NCI-H1694 (cell line): ENCODE measurements around the gene UPK1B.
"Not testable (repeated sequence)": the region's sequence is repeated elsewhere in the genome, so short reads cannot be mapped to it uniquely, and the experiment has no call there.

Experiments
- DNase-seq: peaks from one replicate; lab custom pipeline; 2025; lab: John Stamatoyannopoulos, UW

Gene UPK1B

GRCh38 chr3:119225121-119225520 is 51.7 kb downstream of the UPK1B start:
- no peak for DNase-seq

- no peak for DNase-seq
These were observed 53.9 kb downstream of the UPK1B start for GRCh38 chr3:119227070-119227850.

- DNase-seq = no peak
These were observed 55.2 kb downstream of the UPK1B start for GRCh38 chr3:119228373-119229145.

- DNase-seq = no peak
These were observed 55.8 kb downstream of the UPK1B start for GRCh38 chr3:119229190-119229589.

GRCh38 chr3:119230071-119230470 is 56.7 kb downstream of the UPK1B start:
- DNase-seq = no peak

- DNase-seq = no peak
These were observed 57.3 kb downstream of the UPK1B start for GRCh38 chr3:119230745-119231144.

- no peak for DNase-seq
These were observed 61.2 kb downstream of the UPK1B start for GRCh38 chr3:119234610-119235009.

- DNase-seq = no peak
These were observed 61.8 kb downstream of the UPK1B start for GRCh38 chr3:119235151-119235550.

GRCh38 chr3:119236756-119237155 is 63.4 kb downstream of the UPK1B start:
- DNase-seq = no peak

GRCh38 chr3:119237299-119237698 is 63.9 kb downstream of the UPK1B start:
- DNase-seq = no peak

GRCh38 chr3:119238363-119238762 is 65.0 kb downstream of the UPK1B start:
- DNase-seq = no peak

- no peak for DNase-seq
These were observed 65.9 kb downstream of the UPK1B start for GRCh38 chr3:119239206-119239820.

- DNase-seq = no peak
These were observed 66.7 kb downstream of the UPK1B start for GRCh38 chr3:119240101-119240590.

- DNase-seq = peak; percentile 46
These were observed 67.4 kb downstream of the UPK1B start, which contains the start of gene B4GALT4 for GRCh38 chr3:119240591-119241434. B4GALT4 (minus strand) TSS chr3:119240878; CDS start chr3:119230099, 10,779 bp downstream.

GRCh38 chr3:119242387-119243057 is 69.1 kb downstream of the UPK1B start:
- not testable (repeated sequence) for DNase-seq

GRCh38 chr3:119243058-119243529 is 69.7 kb downstream of the UPK1B start:
- DNase-seq = not testable (repeated sequence)

- DNase-seq = no peak
These were observed 70.3 kb downstream of the UPK1B start for GRCh38 chr3:119243712-119244111.

- DNase-seq = no peak
These were observed 72.4 kb downstream of the UPK1B start for GRCh38 chr3:119245778-119246177.
